RWPE2 (cell line): Measurements from ENCODE around the gene IL1RAPL2.

Source experiments
- ATAC-seq: fragments of 200-7000 bp; cut with Tn5 transposase; 3 replicates; pipeline ENCODE4 v1.9.1; 2021; ENCODE audit warnings: low read depth
- DNase-seq: peaks from one replicate; pipeline ENCODE4 v3.0.0-alpha.2; 2020; ENCODE audit warnings: low spot score
- H3K27ac ChIP-seq: fragments of 450-650 bp; 2 replicates; pipeline ENCODE4 v1.5.1; 2017; ENCODE audit warnings: mild to moderate bottlenecking; ENCODE audit not compliant: poor library complexity, severe bottlenecking
- H3K27me3 ChIP-seq: fragments of 250-450 bp; sonication (Bioruptor Pico); 2 replicates; pipeline ENCODE4 v1.5.1; 2021; ENCODE audit warnings: mild to moderate bottlenecking, moderate library complexity; ENCODE audit not compliant: insufficient read depth, poor library complexity, severe bottlenecking
- H3K36me3 ChIP-seq: fragments of 250-450 bp; sonication (Bioruptor Pico); 2 replicates; pipeline ENCODE4 v1.5.1; 2020; ENCODE audit warnings: low read depth, mild to moderate bottlenecking, moderate library complexity
- H3K4me1 ChIP-seq: fragments of 250-450 bp; sonication (Bioruptor Pico); 2 replicates; pipeline ENCODE4 v1.5.1; 2021; ENCODE audit warnings: mild to moderate bottlenecking, moderate library complexity; ENCODE audit not compliant: insufficient read depth, poor library complexity, severe bottlenecking
- H3K4me3 ChIP-seq: fragments of 250-450 bp; sonication (Bioruptor Pico); 2 replicates; pipeline ENCODE4 v1.5.1; 2021; ENCODE audit warnings: mild to moderate bottlenecking, moderate library complexity; ENCODE audit not compliant: severe bottlenecking
- H3K9me3 ChIP-seq: fragments of 250-450 bp; sonication (Bioruptor Pico); 2 replicates; pipeline ENCODE4 v1.5.1; 2021; ENCODE audit warnings: mild to moderate bottlenecking, moderate library complexity; ENCODE audit not compliant: severe bottlenecking
- CTCF ChIP-seq: fragments of 450-650 bp; IDR thresholded peaks from one replicate; pipeline ENCODE4 v1.5.1; 2017; ENCODE audit warnings: mild to moderate bottlenecking, moderate library complexity; ENCODE audit not compliant: poor library complexity, severe bottlenecking

The IL1RAPL2 gene

GRCh38 chrX:105745863-105746262 is 1179.9 kb downstream of the IL1RAPL2 start:
- no peak for DNase-seq
- TF ChIP-seq CTCF = no peak
- H3K4me1 ChIP-seq = peaks cover 15% of the 10 kb centered on the region
- no peaks in the 10 kb centered on the region for H3K9me3 ChIP-seq
- ATAC-seq = peak; percentile 72
- H3K27me3 ChIP-seq = no peaks in the 10 kb centered on the region
- H3K27ac ChIP-seq = peak overlapping the region; percentile 64
- no peaks in the 10 kb centered on the region for H3K36me3 ChIP-seq
- no peak overlapping the region for H3K4me3 ChIP-seq

GRCh38 chrX:105752338-105752956 is 1186.4 kb downstream of the IL1RAPL2 start:
- no peak for TF ChIP-seq CTCF
- no peaks in the 10 kb centered on the region for H3K4me1 ChIP-seq
- no peak overlapping the region for H3K4me3 ChIP-seq
- ATAC-seq = no peak
- no peak for DNase-seq
- H3K36me3 ChIP-seq = no peaks in the 10 kb centered on the region
- no peaks in the 10 kb centered on the region for H3K9me3 ChIP-seq
- no peak overlapping the region for H3K27ac ChIP-seq
- no peaks in the 10 kb centered on the region for H3K27me3 ChIP-seq

GRCh38 chrX:105753411-105753810 is 1187.4 kb downstream of the IL1RAPL2 start:
- ATAC-seq = no peak
- H3K27ac ChIP-seq = no peak overlapping the region
- DNase-seq = no peak
- H3K9me3 ChIP-seq = no peaks in the 10 kb centered on the region
- H3K4me1 ChIP-seq = no peaks in the 10 kb centered on the region
- no peaks in the 10 kb centered on the region for H3K36me3 ChIP-seq
- H3K4me3 ChIP-seq = no peak overlapping the region
- TF ChIP-seq CTCF = no peak
- H3K27me3 ChIP-seq = no peaks in the 10 kb centered on the region

- Histone ChIP-seq H3K36me3 (no peaks in the 10 kb centered on the region), H3K27me3 (no peaks in the 10 kb centered on the region), H3K4me1 (no peaks in the 10 kb centered on the region), H3K9me3 (no peaks in the 10 kb centered on the region), H3K4me3 (no peak overlapping the region), H3K27ac (no peak overlapping the region)
- DNase-seq = no peak
- no peak for ATAC-seq
- TF ChIP-seq CTCF = no peak
Measured at GRCh38 chrX:105754286-105754964, 1188.4 kb downstream of the IL1RAPL2 start.

- H3K36me3 ChIP-seq = no peaks in the 10 kb centered on the region
Measured at GRCh38 chrX:105755109-105755508, 1189.1 kb downstream of the IL1RAPL2 start.

More at GRCh38 chrX:105755109-105755508, 1189.1 kb downstream of the IL1RAPL2 start:
- Histone ChIP-seq H3K4me1 (no peaks in the 10 kb centered on the region), H3K27me3 (no peaks in the 10 kb centered on the region), H3K27ac (no peak overlapping the region), H3K9me3 (no peaks in the 10 kb centered on the region), H3K4me3 (no peak overlapping the region)
- DNase-seq (no peak), ATAC-seq (no peak)
- no peak for TF ChIP-seq CTCF
